OCI-LY7 (cell line): ENCODE measurements around the gene EPHB1. TPM values are rescaled to one million over a fixed set of nuclear protein-coding genes. Genes with fewer than 3 reads are reported as not detected.

Source experiments
- Bru-seq: library from RNA; stranded (reverse); fragments of 400-500 nt; gene quantifications from one replicate; lab custom pipeline; 2021; lab: Mats Ljungman, UMichigan
- BruChase-seq, 2 experiments: library from RNA; stranded (reverse); fragments of 400-500 nt; gene quantifications; one replicate each; lab custom pipeline; 2021; lab: Mats Ljungman, UMichigan
- BruUV-seq: library from RNA; stranded (reverse); fragments of 400-500 nt; replicated peaks from 2 replicates; lab custom pipeline; 2021; lab: Mats Ljungman, UMichigan
- CTCF ChIA-PET: fragments of 300-600 bp; sonication (Branson Sonifier 250); formaldehyde crosslinking; loops from one replicate; lab custom pipeline; 2022; ENCODE audit warnings: antibody characterized with exemption; ENCODE audit not compliant: unreplicated experiment; lab: Charles Lee
- POLR2A ChIA-PET: fragments of 300-600 bp; sonication (Branson Sonifier 250); formaldehyde crosslinking; loops from one replicate; lab custom pipeline; 2022; ENCODE audit warnings: antibody characterized with exemption; lab: Charles Lee
- DNase-seq: peaks from one replicate; pipeline ENCODE4 v3.0.0-alpha.2; 2015; ENCODE audit warnings: low spot score
- H2AFZ ChIP-seq: fragments of 200-600 bp; sonication (generic), shearing (Covaris generic); 2 replicates; pipeline ENCODE4 v1.6.1; 2014; ENCODE audit warnings: mild to moderate bottlenecking, antibody characterized with exemption, low read length, moderate library complexity
- H3K27ac ChIP-seq: fragments of 200-600 bp; sonication (generic); 2 replicates; pipeline ENCODE4 v1.5.1; 2014; ENCODE audit warnings: mixed run types, low read depth, mild to moderate bottlenecking, moderate library complexity, low read length, inconsistent platforms; ENCODE audit not compliant: poor library complexity, severe bottlenecking
- H3K36me3 ChIP-seq: fragments of 200-600 bp; sonication (generic); 2 replicates; pipeline ENCODE4 v1.6.1; 2014; ENCODE audit warnings: mild to moderate bottlenecking, antibody characterized with exemption, low read length, moderate library complexity, mixed read lengths; ENCODE audit not compliant: insufficient read depth
- H3K4me1 ChIP-seq: fragments of 200-600 bp; sonication (generic); 2 replicates; pipeline ENCODE4 v1.5.1; 2014; ENCODE audit warnings: mild to moderate bottlenecking, low read length; ENCODE audit not compliant: insufficient read depth, poor library complexity, severe bottlenecking
- H3K4me2 ChIP-seq: fragments of 200-600 bp; sonication (generic); 2 replicates; pipeline ENCODE4 v1.6.1; 2014; ENCODE audit warnings: mild to moderate bottlenecking, low read length
- H3K4me3 ChIP-seq: fragments of 200-600 bp; sonication (generic); 2 replicates; pipeline ENCODE4 v1.5.1; 2014; ENCODE audit warnings: mild to moderate bottlenecking, low read depth, low read length; ENCODE audit not compliant: poor library complexity, severe bottlenecking
- H3K79me2 ChIP-seq: fragments of 200-600 bp; sonication (generic); 2 replicates; pipeline ENCODE4 v1.6.1; 2016; ENCODE audit warnings: low read depth, mild to moderate bottlenecking, low read length, moderate library complexity, mixed read lengths; ENCODE audit not compliant: insufficient read depth
- H3K9me2 ChIP-seq: fragments of 200-600 bp; sonication (generic); 2 replicates; pipeline ENCODE4 v1.6.1; 2016; ENCODE audit warnings: mild to moderate bottlenecking, low read length, mixed read lengths; ENCODE audit not compliant: insufficient read depth
- H3K9me3 ChIP-seq: fragments of 200-600 bp; sonication (generic); 2 replicates; pipeline ENCODE4 v1.6.1; 2014; ENCODE audit warnings: mild to moderate bottlenecking, mixed run types, low read length, mixed read lengths
- H4K20me1 ChIP-seq: fragments of 200-600 bp; sonication (generic); 2 replicates; pipeline ENCODE4 v1.6.1; 2014; ENCODE audit warnings: mild to moderate bottlenecking, antibody characterized with exemption, low read length, moderate library complexity, mixed read lengths; ENCODE audit not compliant: insufficient read depth
- EZH2phosphoT487 ChIP-seq: fragments of 200-600 bp; sonication (generic); IDR thresholded peaks from 2 replicates; pipeline ENCODE4 v1.6.1; 2018; ENCODE audit warnings: low read depth, borderline replicate concordance, mild to moderate bottlenecking, mixed run types, antibody characterized with exemption, low read length, moderate library complexity, mixed read lengths
- intact Hi-C: fragments of 100-400 bp; cut with micrococcal nuclease; formaldehyde crosslinking; loops from one replicate; pipeline ENCODE4 v1.10.0; 2022; ENCODE audit not compliant: unreplicated experiment
- long read RNA-seq: library from polyadenylated mRNA; stranded (forward); transcript quantifications from one replicate; pipeline ENCODE4 v2.0.0, GENCODE V29; 2022
- total RNA-seq, 2 experiments: library from RNA; depleted of rRNA in 1 of 2; stranded (reverse); fragments of >200 nt in 1 of 2; shearing (Covaris generic) in 1 of 2; gene quantifications; 2 replicates each; pipeline ENCODE4 v1.2.3, GENCODE V29; 2014 to 2022
- TF ChIP-seq, protein P1 (sequence below): fragments of 200-600 bp; sonication (generic); conservative IDR thresholded peaks from 2 replicates; pipeline ENCODE4 v1.5.1; 2014; ENCODE audit warnings: mild to moderate bottlenecking, antibody characterized with exemption, low read length, moderate library complexity, mixed read lengths

The EPHB1 gene
- 0.33 and 0.54 TPM in 2 replicates for total RNA-seq (2014; rRNA removed; shearing (Covaris generic))
- total RNA-seq (2022), result 1.3 and 1.9 TPM in 2 replicates
- Bru-seq, nascent RNA, result percentile 13 among the genes with signal in this experiment
- BruChase-seq, experiment 1, labeled RNA remaining after a 6-hour chase, result percentile 14 among the genes with signal in this experiment
- BruChase-seq, experiment 2, labeled RNA remaining after a 2-hour chase, result percentile 15 among the genes with signal in this experiment
- long read RNA-seq, result 0 reads

DNA sequence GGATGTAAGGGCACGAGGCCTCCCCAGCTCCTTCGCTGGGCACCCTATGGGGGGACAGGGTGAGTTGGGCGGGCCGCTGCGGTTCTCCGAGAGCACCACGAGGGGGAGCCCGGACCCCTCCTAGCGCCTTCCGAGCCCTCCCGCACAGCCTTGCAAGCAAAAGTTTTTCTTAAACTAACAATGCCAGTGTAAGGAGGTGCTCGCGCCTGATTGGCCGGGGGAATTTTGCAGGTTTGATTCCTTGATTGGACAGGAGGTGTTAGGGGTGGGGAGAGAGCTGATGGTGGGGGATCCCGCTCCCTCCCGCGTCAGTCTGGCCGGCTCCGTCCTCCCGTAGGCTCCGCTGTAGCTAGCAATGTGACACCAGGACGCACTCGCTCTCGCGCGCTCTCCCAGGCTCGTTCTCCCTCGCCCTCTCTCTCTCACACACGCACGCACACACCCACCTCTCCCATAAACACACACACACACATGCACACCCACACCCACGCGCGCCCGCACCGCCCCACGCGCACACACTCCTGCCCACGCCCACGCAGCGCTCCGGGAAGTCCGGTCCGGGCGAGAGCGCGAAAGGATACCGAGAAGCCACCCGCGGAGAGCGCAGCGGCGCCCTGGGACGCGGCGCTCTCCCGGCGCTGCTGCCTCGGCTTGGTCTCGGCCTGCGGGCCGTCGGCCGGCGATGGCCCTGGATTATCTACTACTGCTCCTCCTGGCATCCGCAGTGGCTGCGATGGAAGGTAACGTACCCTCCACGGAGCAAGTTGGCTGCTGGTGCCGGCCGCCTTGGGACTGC is at the start of gene EPHB1:
Gene EPHB1 (plus strand): TSS at position 311 of the 796 bp plus-strand sequence.
- peak within 1 kb of the TSS; percentile 55 for H3K4me2 ChIP-seq
- no TSS peak for BruUV-seq
- no peaks in the 10 kb centered on the region for H3K9me3 ChIP-seq
- no peaks in the 10 kb centered on the region for H3K36me3 ChIP-seq
- TF ChIP-seq EZH2phosphoT487, result no peak
- TF ChIP-seq, protein P1, sequence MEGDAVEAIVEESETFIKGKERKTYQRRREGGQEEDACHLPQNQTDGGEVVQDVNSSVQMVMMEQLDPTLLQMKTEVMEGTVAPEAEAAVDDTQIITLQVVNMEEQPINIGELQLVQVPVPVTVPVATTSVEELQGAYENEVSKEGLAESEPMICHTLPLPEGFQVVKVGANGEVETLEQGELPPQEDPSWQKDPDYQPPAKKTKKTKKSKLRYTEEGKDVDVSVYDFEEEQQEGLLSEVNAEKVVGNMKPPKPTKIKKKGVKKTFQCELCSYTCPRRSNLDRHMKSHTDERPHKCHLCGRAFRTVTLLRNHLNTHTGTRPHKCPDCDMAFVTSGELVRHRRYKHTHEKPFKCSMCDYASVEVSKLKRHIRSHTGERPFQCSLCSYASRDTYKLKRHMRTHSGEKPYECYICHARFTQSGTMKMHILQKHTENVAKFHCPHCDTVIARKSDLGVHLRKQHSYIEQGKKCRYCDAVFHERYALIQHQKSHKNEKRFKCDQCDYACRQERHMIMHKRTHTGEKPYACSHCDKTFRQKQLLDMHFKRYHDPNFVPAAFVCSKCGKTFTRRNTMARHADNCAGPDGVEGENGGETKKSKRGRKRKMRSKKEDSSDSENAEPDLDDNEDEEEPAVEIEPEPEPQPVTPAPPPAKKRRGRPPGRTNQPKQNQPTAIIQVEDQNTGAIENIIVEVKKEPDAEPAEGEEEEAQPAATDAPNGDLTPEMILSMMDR, result peak; percentile 90
- DNase-seq, result peak; percentile 71
- ChIA-PET POLR2A (interaction anchor here (0.8 kb wide), 1 partner anchor 24 kb away, joined by 3 read pairs; no protein-coding TSS in a partner anchor), CTCF (no interaction called here)
- intact Hi-C loops, result loop anchor here (5.0 to 10.0 kb wide), 3 partner anchors 190 to 1102 kb away; no protein-coding TSS in a partner anchor
- H3K4me3 ChIP-seq, result peak within 1 kb of the TSS; percentile 45
- no peaks in the 10 kb centered on the region for H3K4me1 ChIP-seq
- 0 out of 2 replicates have a peak within 1 kb of the TSS, but pooled peaks have one; percentile 15 for H2AFZ ChIP-seq
- H3K79me2 ChIP-seq, result no peaks in the 10 kb centered on the region
- no peaks in the 10 kb centered on the region for H3K9me2 ChIP-seq
- H3K27ac ChIP-seq, result no peak within 1 kb of the TSS
- 0 out of 2 replicates have a peak, but pooled peaks cover 3% of the 10 kb centered on the region for H4K20me1 ChIP-seq

DNA sequence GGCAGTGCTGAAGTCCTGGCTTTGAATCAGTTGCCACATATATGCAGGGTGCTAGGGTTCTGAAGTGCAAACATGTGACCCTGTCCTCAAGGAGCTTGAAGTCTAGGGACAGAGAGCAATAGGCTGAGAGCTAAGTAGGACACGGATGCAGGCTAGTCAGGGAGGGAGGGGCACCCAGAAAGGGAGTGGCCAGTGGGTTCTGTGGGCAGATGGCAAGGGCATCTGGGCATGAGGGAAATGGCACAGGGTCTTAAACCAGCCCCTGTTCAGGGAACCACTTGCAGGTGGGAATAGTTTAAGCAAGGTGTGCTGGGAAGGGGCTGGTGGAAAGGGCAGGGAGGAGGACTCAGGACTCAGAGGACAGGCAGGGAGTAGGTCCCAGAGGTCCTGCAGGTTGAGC is 46.4 kb upstream of the EPHB1 start:
- H3K9me3 ChIP-seq, result no peaks in the 10 kb centered on the region
- ChIA-PET POLR2A (no interaction called here), CTCF (no interaction called here)
- H3K9me2 ChIP-seq, result no peaks in the 10 kb centered on the region
- no peak overlapping the region for H3K4me2 ChIP-seq
- no peaks in the 10 kb centered on the region for H4K20me1 ChIP-seq
- BruUV-seq, result no TSS peak
- H2AFZ ChIP-seq, result no peak overlapping the region
- no peaks in the 10 kb centered on the region for H3K79me2 ChIP-seq
- TF ChIP-seq, protein P1, result no peak
- TF ChIP-seq EZH2phosphoT487, result no peak
- H3K4me3 ChIP-seq, result no peak overlapping the region
- no peak overlapping the region for H3K27ac ChIP-seq
- no peak for DNase-seq
- intact Hi-C loops, result no loop called here
- H3K36me3 ChIP-seq, result no peaks in the 10 kb centered on the region
- H3K4me1 ChIP-seq, result no peaks in the 10 kb centered on the region
